Measurements from ENCODE around the gene CCDC106. TPM values are rescaled to one million over a fixed set of nuclear protein-coding genes. Genes with fewer than 3 reads are reported as not detected.

CCDC106 gene
- total RNA-seq, 2 donors from 2014 or later = 2.6 to 4.8 TPM

GRCh38 chr19:55624109-55625003, 23.7 kb upstream of the CCDC106 start, which contains the start of gene ZNF784:
Gene ZNF784 (minus strand): TSS chr19:55624566. CDS start chr19:55624561, 5 bp downstream.
- no peak for TF ChIP-seq CTCF (IDR thresholded peaks at IDR 0.05)
- H3K27me3 ChIP-seq = no peaks in the 10 kb centered on the region
- intact Hi-C loops (cut with DNase I) = no loop called here
- no peaks in the 10 kb centered on the region for H3K36me3 ChIP-seq
- H3K4me3 ChIP-seq = peak within 1 kb of the TSS; percentile 39
- peaks cover 4% of the 10 kb centered on the region for H3K4me1 ChIP-seq
- no peaks in the 10 kb centered on the region for H3K9me3 ChIP-seq
- peak within 1 kb of the TSS; percentile 16 to 47 for H3K9ac ChIP-seq (ENCODE audit: low read depth in 2 of 2, low read length in 2 of 2)
- H3K27ac ChIP-seq = peak within 1 kb of the TSS; percentile 83
- peak; percentile 92 for DNase-seq

- peak overlapping the region; percentile 83 for H3K27ac ChIP-seq
- peak overlapping the region in 1 of 2 donors; percentile 47 for H3K9ac ChIP-seq (ENCODE audit: low read depth in 2 of 2, low read length in 2 of 2)
- H3K9me3 ChIP-seq = no peaks in the 10 kb centered on the region
- H3K27me3 ChIP-seq = no peaks in the 10 kb centered on the region
- peak overlapping the region; percentile 39 for H3K4me3 ChIP-seq
- intact Hi-C loops (cut with DNase I) = no loop called here
- no peaks in the 10 kb centered on the region for H3K36me3 ChIP-seq
- DNase-seq = no peak
- peaks cover 4% of the 10 kb centered on the region for H3K4me1 ChIP-seq
- TF ChIP-seq CTCF (IDR thresholded peaks at IDR 0.05) = no peak
Observed at GRCh38 chr19:55625004-55625326, 23.0 kb upstream of the CCDC106 start.

GRCh38 chr19:55626350-55626749, 21.7 kb upstream of the CCDC106 start:
- H3K9ac ChIP-seq (ENCODE audit: low read depth in 2 of 2, low read length in 2 of 2) = no peak overlapping the region
- H3K9me3 ChIP-seq = no peaks in the 10 kb centered on the region
- no peak for DNase-seq
- intact Hi-C loops (cut with DNase I) = no loop called here
- TF ChIP-seq CTCF (IDR thresholded peaks at IDR 0.05) = no peak
- H3K36me3 ChIP-seq = no peaks in the 10 kb centered on the region
- no peak overlapping the region for H3K4me3 ChIP-seq
- peaks cover 4% of the 10 kb centered on the region for H3K4me1 ChIP-seq
- H3K27me3 ChIP-seq = no peaks in the 10 kb centered on the region
- H3K27ac ChIP-seq = no peak overlapping the region

- peaks cover 12% of the 10 kb centered on the region for H3K4me1 ChIP-seq
- H3K4me3 ChIP-seq = no peak overlapping the region
- H3K27me3 ChIP-seq = no peaks in the 10 kb centered on the region
- intact Hi-C loops (cut with DNase I) = loop anchor here (5.0 kb wide), 1 partner anchor 175 kb away; no protein-coding TSS in a partner anchor
- no peak overlapping the region for H3K9ac ChIP-seq (ENCODE audit: low read depth in 2 of 2, low read length in 2 of 2)
- no peaks in the 10 kb centered on the region for H3K9me3 ChIP-seq
- DNase-seq = peak; percentile 97
- H3K36me3 ChIP-seq = no peaks in the 10 kb centered on the region
- H3K27ac ChIP-seq = no peak overlapping the region
- TF ChIP-seq CTCF (IDR thresholded peaks at IDR 0.05) = peak; percentile 72
Observed at GRCh38 chr19:55632463-55632834, 15.6 kb upstream of the CCDC106 start.

GRCh38 chr19:55633861-55634260, 14.2 kb upstream of the CCDC106 start:
- no peak for DNase-seq
- intact Hi-C loops (cut with DNase I) = loop anchor here (5.0 kb wide), 1 partner anchor 173 kb away; no protein-coding TSS in a partner anchor
- Histone ChIP-seq H3K36me3 (no peaks in the 10 kb centered on the region), H3K9me3 (no peaks in the 10 kb centered on the region), H3K4me1 (peaks cover 12% of the 10 kb centered on the region), H3K27ac (no peak overlapping the region), H3K27me3 (no peaks in the 10 kb centered on the region), H3K4me3 (no peak overlapping the region), H3K9ac (ENCODE audit: low read depth in 2 of 2, low read length in 2 of 2) (no peak overlapping the region)
- no peak for TF ChIP-seq CTCF (IDR thresholded peaks at IDR 0.05)
